SK-N-SH treated with all-trans-retinoic acid at 6 μM for 48 hours (cell line): ENCODE measurements around the gene COL15A1.
A peak's percentile ranks its signal among the peaks of the same experiment; 100 is the strongest.

Source experiments
- ATAC-seq: fragments of 200-7000 bp; cut with Tn5 transposase; 3 replicates; pipeline ENCODE4 v1.9.1; 2020; ENCODE audit warnings: mild to moderate bottlenecking, moderate library complexity
- ARNTL ChIP-seq: fragments of 450-650 bp; formaldehyde crosslinking; IDR thresholded peaks from 2 replicates; pipeline ENCODE4 v1.5.0; 2020; ENCODE audit warnings: low read depth, mild to moderate bottlenecking, moderate library complexity, borderline replicate concordance
- BACH2 ChIP-seq: fragments of 250-450 bp; sonication (Bioruptor Pico); IDR thresholded peaks from 2 replicates; pipeline ENCODE4 v1.9.0; 2021; ENCODE audit warnings: mild to moderate bottlenecking, borderline replicate concordance
- CREB5 ChIP-seq: fragments of 250-450 bp; sonication (Bioruptor Pico); IDR thresholded peaks from 2 replicates; pipeline ENCODE4 v1.5.1; 2020; ENCODE audit warnings: low read depth, mild to moderate bottlenecking, moderate library complexity
- CSDC2 ChIP-seq: fragments of 250-450 bp; sonication (Bioruptor Pico); IDR thresholded peaks from 2 replicates; pipeline ENCODE4 v1.5.0; 2020; ENCODE audit warnings: mild to moderate bottlenecking, moderate library complexity
- CSRNP3 ChIP-seq: fragments of 250-450 bp; sonication (Bioruptor Pico); IDR thresholded peaks from 2 replicates; pipeline ENCODE4 v1.5.1; 2021; ENCODE audit warnings: mild to moderate bottlenecking, moderate library complexity
- ESRRG ChIP-seq: fragments of 250-450 bp; sonication (Bioruptor Pico); IDR thresholded peaks from 2 replicates; pipeline ENCODE4 v1.6.1; 2021; ENCODE audit warnings: mild to moderate bottlenecking
- ISL1 ChIP-seq: fragments of 250-450 bp; sonication (Bioruptor Pico); IDR thresholded peaks from 2 replicates; pipeline ENCODE4 v2.1.2; 2022; ENCODE audit warnings: mild to moderate bottlenecking, moderate library complexity
- OSR1 ChIP-seq: fragments of 250-450 bp; sonication (Bioruptor Pico); IDR thresholded peaks from 2 replicates; pipeline ENCODE4 v1.8.0; 2022; ENCODE audit warnings: moderate library complexity, mild to moderate bottlenecking, inconsistent platforms
- PATZ1 ChIP-seq: fragments of 250-450 bp; sonication (Bioruptor Pico); IDR thresholded peaks from 2 replicates; pipeline ENCODE4 v1.8.0; 2020; ENCODE audit warnings: mild to moderate bottlenecking, moderate library complexity, borderline replicate concordance
- POU6F1 ChIP-seq: fragments of 250-450 bp; sonication (Bioruptor Pico); IDR thresholded peaks from 2 replicates; pipeline ENCODE4 v1.8.0; 2021; ENCODE audit warnings: low read depth, mild to moderate bottlenecking, moderate library complexity, borderline replicate concordance
- PPARA ChIP-seq: fragments of 250-450 bp; sonication (Bioruptor Pico); IDR thresholded peaks from 2 replicates; pipeline ENCODE4 v1.5.0; 2020; ENCODE audit warnings: mild to moderate bottlenecking, borderline replicate concordance
- RARB ChIP-seq: fragments of 250-450 bp; sonication (Bioruptor Pico); IDR thresholded peaks from 2 replicates; pipeline ENCODE4 v1.8.0; 2021; ENCODE audit warnings: mild to moderate bottlenecking, moderate library complexity
- SNAI2 ChIP-seq: fragments of 250-450 bp; sonication (Bioruptor Pico); IDR thresholded peaks from 2 replicates; pipeline ENCODE4 v1.5.0; 2020; ENCODE audit warnings: mild to moderate bottlenecking, moderate library complexity
- TCF4 ChIP-seq: fragments of 250-450 bp; sonication (Bioruptor Pico); IDR thresholded peaks from 2 replicates; pipeline ENCODE4 v1.8.0; 2021; ENCODE audit warnings: mild to moderate bottlenecking, moderate library complexity, borderline replicate concordance
- TSHZ2 ChIP-seq: fragments of 250-450 bp; sonication (Bioruptor Pico); IDR thresholded peaks from 2 replicates; pipeline ENCODE4 v1.5.0; 2020; ENCODE audit warnings: mild to moderate bottlenecking, moderate library complexity
- ZC3H10 ChIP-seq: fragments of 250-450 bp; sonication (Bioruptor Pico); IDR thresholded peaks from 2 replicates; pipeline ENCODE4 v1.5.1; 2021; ENCODE audit warnings: mild to moderate bottlenecking, moderate library complexity
- ZFP3 ChIP-seq: fragments of 250-450 bp; sonication (Bioruptor Pico); IDR thresholded peaks from 2 replicates; pipeline ENCODE4 v1.5.0; 2020; ENCODE audit warnings: mild to moderate bottlenecking, moderate library complexity
- ZFP30 ChIP-seq: fragments of 450-650 bp; formaldehyde crosslinking; IDR thresholded peaks from 2 replicates; pipeline ENCODE4 v1.5.0; 2022; ENCODE audit warnings: mild to moderate bottlenecking, moderate library complexity
- ZNF565 ChIP-seq: fragments of 450-650 bp; formaldehyde crosslinking; conservative IDR thresholded peaks from 2 replicates; pipeline ENCODE4 v1.5.0; 2020; ENCODE audit warnings: low read depth, mild to moderate bottlenecking, moderate library complexity
- ZNF70 ChIP-seq: fragments of 450-650 bp; formaldehyde crosslinking; IDR thresholded peaks from 2 replicates; pipeline ENCODE4 v1.5.0; 2020; ENCODE audit warnings: mild to moderate bottlenecking, moderate library complexity
- ZNF8 ChIP-seq: fragments of 450-650 bp; formaldehyde crosslinking; IDR thresholded peaks from 2 replicates; pipeline ENCODE4 v1.5.0; 2020; ENCODE audit warnings: mild to moderate bottlenecking, moderate library complexity

COL15A1 gene

GRCh38 chr9:98896632-98897031 is 47.1 kb upstream of the COL15A1 start (continued):
- TF ChIP-seq TSHZ2 (CRISPR knock-in tag) (no peak), CREB5 (CRISPR knock-in tag) (no peak)

- no peak for ATAC-seq
Measured at GRCh38 chr9:98897745-98898144, 46.0 kb upstream of the COL15A1 start.

GRCh38 chr9:98899408-98900056 is 44.2 kb upstream of the COL15A1 start:
- ATAC-seq, result peak; percentile 76
- no peak for TF ChIP-seq ZNF565 (CRISPR knock-in tag)
- TF ChIP-seq SNAI2 (CRISPR knock-in tag), result no peak
- TF ChIP-seq ZFP30 (CRISPR knock-in tag), result no peak
- TF ChIP-seq OSR1, result no peak
- no peak for TF ChIP-seq POU6F1 (CRISPR knock-in tag)
- no peak for TF ChIP-seq RARB (CRISPR knock-in tag)
- TF ChIP-seq CSRNP3, result no peak
- no peak for TF ChIP-seq ESRRG (CRISPR knock-in tag)
- TF ChIP-seq BACH2 (CRISPR knock-in tag), result no peak

More at GRCh38 chr9:98897745-98898144, 46.0 kb upstream of the COL15A1 start:
- no peak for TF ChIP-seq ZNF8
- no peak for TF ChIP-seq PPARA
- no peak for TF ChIP-seq ZNF565 (CRISPR knock-in tag)
- TF ChIP-seq CSDC2 (CRISPR knock-in tag), result no peak
- no peak for TF ChIP-seq ESRRG (CRISPR knock-in tag)
- no peak for TF ChIP-seq PATZ1
- TF ChIP-seq TCF4 (CRISPR knock-in tag), result no peak
- no peak for TF ChIP-seq ZFP3
- no peak for TF ChIP-seq ZNF70
- TF ChIP-seq CSRNP3, result no peak
- no peak for TF ChIP-seq BACH2 (CRISPR knock-in tag)
- no peak for TF ChIP-seq ZC3H10
- TF ChIP-seq ARNTL (CRISPR knock-in tag), result no peak
- TF ChIP-seq SNAI2 (CRISPR knock-in tag), result no peak
- no peak for TF ChIP-seq ZFP30 (CRISPR knock-in tag)
- TF ChIP-seq CREB5 (CRISPR knock-in tag), result no peak
- TF ChIP-seq ISL1 (CRISPR knock-in tag), result no peak
- TF ChIP-seq RARB (CRISPR knock-in tag), result no peak
